ENCODE data around the gene XPR1. TPM values are rescaled to one million over a fixed set of nuclear protein-coding genes. Genes with fewer than 3 reads are reported as not detected.

The XPR1 gene
- total RNA-seq, 4 donors from 2014 or later: 6.8 to 23.1 (median 17.2) TPM

- WGBS, 2 donors: 93 to 94% methylated on average over 6 of the region's 6 CpGs
- Histone ChIP-seq H3K4me1 (no peaks in the 10 kb centered on the region), H3K36me3 (peaks cover 0 to 56% (median 0%) of the 10 kb centered on the region in 3 donors), H3K27me3 (no peaks in the 10 kb centered on the region), H3K27ac (no peak overlapping the region), H3K9me3 (peaks cover 0 to 9% (median 3%) of the 10 kb centered on the region in 3 donors), H3K4me3 (no peak overlapping the region)
- intact Hi-C loops (cut with DNase I): no loop called here
- no peak for DNase-seq
- TF ChIP-seq CTCF (IDR thresholded peaks at IDR 0.05) (no peak), POLR2A (IDR thresholded peaks at IDR 0.05) (no peak)
Measured at GRCh38 chr1:180836449-180836848, 204.6 kb downstream of the XPR1 start.

GRCh38 chr1:180837020-180837419, 205.2 kb downstream of the XPR1 start:
- no peaks in the 10 kb centered on the region for H3K4me1 ChIP-seq
- no peak overlapping the region for H3K4me3 ChIP-seq
- intact Hi-C loops (cut with DNase I): no loop called here
- peaks cover 0 to 56% (median 0%) of the 10 kb centered on the region in 3 donors for H3K36me3 ChIP-seq
- no peak overlapping the region for H3K27ac ChIP-seq
- no peak for TF ChIP-seq POLR2A (IDR thresholded peaks at IDR 0.05)
- no peak for TF ChIP-seq CTCF (IDR thresholded peaks at IDR 0.05)
- H3K27me3 ChIP-seq: no peaks in the 10 kb centered on the region
- peaks cover 0 to 9% (median 3%) of the 10 kb centered on the region in 3 donors for H3K9me3 ChIP-seq
- WGBS, 2 donors: 83 to 86% methylated on average over 3 of the region's 3 CpGs
- no peak for DNase-seq

- H3K36me3 ChIP-seq: peaks cover 0 to 41% (median 0%) of the 10 kb centered on the region in 3 donors
- H3K27ac ChIP-seq: no peak overlapping the region
- H3K4me3 ChIP-seq: no peak overlapping the region
- no peak for DNase-seq
- no peaks in the 10 kb centered on the region for H3K27me3 ChIP-seq
- intact Hi-C loops (cut with DNase I): no loop called here
- no peaks in the 10 kb centered on the region for H3K4me1 ChIP-seq
- peaks cover 0 to under 1% (median 0%) of the 10 kb centered on the region in 3 donors for H3K9me3 ChIP-seq
- TF ChIP-seq CTCF (IDR thresholded peaks at IDR 0.05): no peak
- no peak for TF ChIP-seq POLR2A (IDR thresholded peaks at IDR 0.05)
- WGBS, 2 donors: 91 to 97% methylated on average over 3 of the region's 3 CpGs
Measured at GRCh38 chr1:180838535-180838934, 206.7 kb downstream of the XPR1 start.

GRCh38 chr1:180839547-180839946, 207.7 kb downstream of the XPR1 start:
- WGBS, 2 donors: 81 to 97% methylated on average over 4 of the region's 4 CpGs
- DNase-seq: no peak
- Histone ChIP-seq H3K36me3 (peaks cover 0 to 31% (median 0%) of the 10 kb centered on the region in 3 donors), H3K27me3 (no peaks in the 10 kb centered on the region), H3K27ac (no peak overlapping the region), H3K4me1 (no peaks in the 10 kb centered on the region), H3K9me3 (no peaks in the 10 kb centered on the region), H3K4me3 (no peak overlapping the region)
- TF ChIP-seq POLR2A (IDR thresholded peaks at IDR 0.05) (no peak), CTCF (IDR thresholded peaks at IDR 0.05) (no peak)
- intact Hi-C loops (cut with DNase I): no loop called here

GRCh38 chr1:180841415-180841814, 209.6 kb downstream of the XPR1 start:
- Histone ChIP-seq H3K36me3 (peaks cover 0 to 12% (median 0%) of the 10 kb centered on the region in 3 donors), H3K27me3 (no peaks in the 10 kb centered on the region), H3K9me3 (no peaks in the 10 kb centered on the region), H3K4me1 (no peaks in the 10 kb centered on the region), H3K27ac (no peak overlapping the region), H3K4me3 (no peak overlapping the region)
- TF ChIP-seq POLR2A (IDR thresholded peaks at IDR 0.05) (no peak), CTCF (IDR thresholded peaks at IDR 0.05) (no peak)
- intact Hi-C loops (cut with DNase I): no loop called here
- 73 to 76% methylated on average over 3 of the region's 3 CpGs for WGBS, 2 donors
- no peak for DNase-seq
